Measurements from ENCODE around the gene RPL39L. TPM values are rescaled to one million over a fixed set of nuclear protein-coding genes. Genes with fewer than 3 reads are reported as not detected.

RPL39L gene
- total RNA-seq, 2 donors from 2014 or later: 7.8 TPM; not detected in 1

DNA sequence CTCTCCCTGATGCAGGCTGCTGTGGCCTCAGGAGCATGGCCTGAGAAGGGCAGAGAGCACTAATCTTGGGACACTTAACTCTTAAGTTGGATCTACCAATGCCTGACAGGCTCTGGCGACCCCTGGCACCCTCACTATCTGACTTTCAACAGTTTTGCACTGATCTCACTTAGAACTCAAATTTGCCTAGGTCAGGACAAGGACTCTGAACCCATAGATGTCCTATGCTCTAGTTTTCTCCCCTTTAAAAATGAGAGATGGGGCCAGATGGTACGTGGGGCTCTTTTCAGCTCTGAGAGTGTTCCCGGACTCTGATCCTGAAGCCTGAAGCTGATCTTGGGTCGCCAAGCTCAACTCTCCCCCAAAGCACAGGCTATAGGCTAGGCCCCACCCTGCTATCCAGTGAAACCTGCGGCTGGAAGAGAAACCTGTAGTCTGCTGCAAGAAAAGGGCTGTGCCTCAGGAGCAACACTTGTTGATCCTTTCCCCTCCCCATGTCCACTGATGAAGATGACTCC lies 65.7 kb downstream of the RPL39L start:
- intact Hi-C loops (cut with DNase I): no loop called here
- Histone ChIP-seq H3K4me3 (no peak overlapping the region), H3K9me3 (no peaks in the 10 kb centered on the region), H3K27ac (no peak overlapping the region), H3K36me3 (replicated peaks in 1 of 2; ENCODE audit: insufficient read depth in 1 of 2, low read depth in 2 of 2) (no peaks in the 10 kb centered on the region), H3K27me3 (no peaks in the 10 kb centered on the region), H3K4me1 (no peaks in the 10 kb centered on the region)
- DNase-seq: no peak
- ATAC-seq: no peak
- no peak for TF ChIP-seq POLR2A (IDR thresholded peaks at IDR 0.05)
- no peak for TF ChIP-seq CTCF (IDR thresholded peaks at IDR 0.05)
- WGBS, 2 donors: 63 to 80% methylated on average over 4 to 5 of the region's 5 CpGs

DNA sequence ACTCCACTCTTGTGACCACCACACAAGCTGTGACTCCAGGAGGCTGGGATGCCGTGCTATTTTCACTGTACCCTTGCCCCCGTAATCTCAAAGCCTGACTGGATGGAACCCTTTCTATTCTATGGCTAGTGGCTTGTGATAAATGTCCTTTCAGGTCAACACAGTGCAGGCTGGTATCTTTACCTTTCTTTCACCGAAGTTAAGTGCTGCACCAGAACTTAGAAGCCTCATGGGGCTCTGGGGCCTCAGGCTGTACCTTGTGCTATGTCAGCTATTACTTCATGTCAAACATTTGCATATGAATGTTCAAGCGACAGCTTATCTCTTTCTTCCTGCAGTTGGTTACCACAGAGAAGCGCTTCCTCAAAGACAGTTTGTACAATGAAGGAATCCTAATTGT lies 66.8 kb downstream of the RPL39L start:
- H3K4me1 ChIP-seq: no peaks in the 10 kb centered on the region
- WGBS, 2 donors: 65 to 75% methylated on average over 5 of the region's 5 CpGs
- H3K4me3 ChIP-seq: no peak overlapping the region
- no peak for DNase-seq
- intact Hi-C loops (cut with DNase I): no loop called here
- ATAC-seq: no peak
- H3K27ac ChIP-seq: no peak overlapping the region
- no peaks in the 10 kb centered on the region for H3K36me3 ChIP-seq (replicated peaks in 1 of 2; ENCODE audit: insufficient read depth in 1 of 2, low read depth in 2 of 2)
- H3K27me3 ChIP-seq: no peaks in the 10 kb centered on the region
- no peak for TF ChIP-seq CTCF (IDR thresholded peaks at IDR 0.05)
- no peak for TF ChIP-seq POLR2A (IDR thresholded peaks at IDR 0.05)
- H3K9me3 ChIP-seq: no peaks in the 10 kb centered on the region

DNA sequence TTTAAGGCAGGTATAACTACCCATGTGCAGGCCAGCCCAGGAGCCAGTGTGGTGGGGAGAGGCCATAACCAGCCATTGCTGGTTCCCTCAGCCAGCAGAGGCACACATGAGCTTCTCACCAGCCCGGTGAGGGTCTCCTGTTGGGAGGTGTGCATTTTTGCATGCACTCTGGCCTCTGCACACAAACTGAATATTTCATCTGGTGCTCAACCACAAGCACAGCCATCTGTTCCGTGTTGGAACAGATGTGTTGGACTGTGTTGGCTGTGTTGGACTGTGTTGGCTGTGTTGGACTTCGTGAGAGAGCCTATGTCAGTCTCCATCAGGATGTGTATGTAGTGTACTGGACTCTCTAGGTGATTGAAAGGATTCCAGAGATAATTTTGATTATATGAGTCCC lies 67.2 kb downstream of the RPL39L start:
- ATAC-seq (no peak), DNase-seq (no peak)
- intact Hi-C loops (cut with DNase I): no loop called here
- H3K4me3 ChIP-seq: no peak overlapping the region
- no peaks in the 10 kb centered on the region for H3K36me3 ChIP-seq (replicated peaks in 1 of 2; ENCODE audit: insufficient read depth in 1 of 2, low read depth in 2 of 2)
- no peak for TF ChIP-seq POLR2A (IDR thresholded peaks at IDR 0.05)
- TF ChIP-seq CTCF (IDR thresholded peaks at IDR 0.05): no peak
- no peaks in the 10 kb centered on the region for H3K27me3 ChIP-seq
- H3K9me3 ChIP-seq: no peaks in the 10 kb centered on the region
- WGBS, 2 donors: 60 to 63% methylated on average over 1 to 3 of the region's 3 CpGs
- H3K27ac ChIP-seq: no peak overlapping the region
- H3K4me1 ChIP-seq: no peaks in the 10 kb centered on the region

Other genes with a start within 250 kb of the RPL39L start
- gene ST6GAL1, start 209.0 kb downstream of the RPL39L start, total RNA-seq: 10 to 100 TPM; 10.2 to 12.2 TPM
- gene RTP1, start 58.0 kb upstream of the RPL39L start, total RNA-seq: not detected
- 1 to 10 TPM in 1 of 2 donors, not detected in 1; 2.3 TPM for gene MASP1, start 152.2 kb upstream of the RPL39L start, total RNA-seq
- gene RTP4, start 228.9 kb upstream of the RPL39L start, total RNA-seq: 1 to 10 TPM; 2.0 to 3.6 TPM